ENCODE measurements around the gene CHIA.
"Not testable (repeated sequence)": the region's sequence is repeated elsewhere in the genome, so short reads cannot be mapped to it uniquely, and the experiment has no call there.

The CHIA gene

GRCh38 chr1:111332190-111332589 lies 41.5 kb downstream of the CHIA start:
- no peak overlapping the region for H3K4me3 ChIP-seq (ENCODE audit: low read depth, low read length)
- TF ChIP-seq CTCF (IDR thresholded peaks at IDR 0.05; ENCODE audit: low read depth, low read length, missing control alignments), result no peak
- DNase-seq (ENCODE audit: low read depth), result no peak
- in situ Hi-C loops (cut with HindIII; ENCODE audit: low sequenced_read_pairs), result no loop called here

GRCh38 chr1:111334169-111334568 lies 43.5 kb downstream of the CHIA start:
- peak; percentile 65 for TF ChIP-seq CTCF (IDR thresholded peaks at IDR 0.05; ENCODE audit: low read depth, low read length, missing control alignments)
- no peak overlapping the region for H3K4me3 ChIP-seq (ENCODE audit: low read depth, low read length)
- in situ Hi-C loops (cut with HindIII; ENCODE audit: low sequenced_read_pairs), result no loop called here
- peak; percentile 24 for DNase-seq (ENCODE audit: low read depth)

GRCh38 chr1:111335214-111335877 lies 44.7 kb downstream of the CHIA start:
- DNase-seq (ENCODE audit: low read depth); H3K4me3 ChIP-seq (ENCODE audit: low read depth, low read length); in situ Hi-C loops (cut with HindIII; ENCODE audit: low sequenced_read_pairs): not testable (repeated sequence)

GRCh38 chr1:111338849-111339248 lies 48.2 kb downstream of the CHIA start:
- in situ Hi-C loops (cut with HindIII; ENCODE audit: low sequenced_read_pairs); DNase-seq (ENCODE audit: low read depth); H3K4me3 ChIP-seq (ENCODE audit: low read depth, low read length): not testable (repeated sequence)

GRCh38 chr1:111346089-111346885 lies 55.6 kb downstream of the CHIA start:
- TF ChIP-seq CTCF (IDR thresholded peaks at IDR 0.05; ENCODE audit: low read depth, low read length, missing control alignments), result peak; percentile 21
- in situ Hi-C loops (cut with HindIII; ENCODE audit: low sequenced_read_pairs), result no loop called here
- H3K4me3 ChIP-seq (ENCODE audit: low read depth, low read length), result peak overlapping the region; percentile 54
- DNase-seq (ENCODE audit: low read depth), result peak; percentile 51

- peak overlapping the region; percentile 54 for H3K4me3 ChIP-seq (ENCODE audit: low read depth, low read length)
- no peak for TF ChIP-seq CTCF (IDR thresholded peaks at IDR 0.05; ENCODE audit: low read depth, low read length, missing control alignments)
- in situ Hi-C loops (cut with HindIII; ENCODE audit: low sequenced_read_pairs), result no loop called here
- no peak for DNase-seq (ENCODE audit: low read depth)
These were observed 56.4 kb downstream of the CHIA start for GRCh38 chr1:111347026-111347425.

- in situ Hi-C loops (cut with HindIII; ENCODE audit: low sequenced_read_pairs), result no loop called here
- DNase-seq (ENCODE audit: low read depth), result no peak
- no peak for TF ChIP-seq CTCF (IDR thresholded peaks at IDR 0.05; ENCODE audit: low read depth, low read length, missing control alignments)
- no peak overlapping the region for H3K4me3 ChIP-seq (ENCODE audit: low read depth, low read length)
These were observed 61.0 kb downstream of the CHIA start for GRCh38 chr1:111351700-111352099.
